ENCODE results near the gene PGBD1.

DNA sequence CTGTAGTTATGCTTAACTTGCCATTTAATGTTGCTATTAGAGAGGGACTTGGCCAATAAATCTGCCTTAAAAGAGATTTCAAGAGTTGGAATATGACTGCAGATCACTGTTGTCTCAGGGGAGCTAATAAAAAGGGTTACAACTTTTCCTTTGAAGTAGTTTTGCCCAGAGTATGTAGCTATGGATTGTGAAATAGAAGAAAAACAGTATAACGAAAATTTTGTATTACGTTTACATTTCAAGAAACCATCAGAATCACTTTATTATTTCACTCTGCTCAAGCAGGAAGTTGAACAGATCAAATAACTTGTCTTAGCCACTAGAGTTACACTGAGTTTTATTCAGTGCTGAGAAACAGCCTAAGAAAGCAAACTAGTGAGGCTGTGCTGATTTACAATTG, 17.4 kb upstream of the PGBD1 start:
- TF ChIP-seq, protein P1, sequence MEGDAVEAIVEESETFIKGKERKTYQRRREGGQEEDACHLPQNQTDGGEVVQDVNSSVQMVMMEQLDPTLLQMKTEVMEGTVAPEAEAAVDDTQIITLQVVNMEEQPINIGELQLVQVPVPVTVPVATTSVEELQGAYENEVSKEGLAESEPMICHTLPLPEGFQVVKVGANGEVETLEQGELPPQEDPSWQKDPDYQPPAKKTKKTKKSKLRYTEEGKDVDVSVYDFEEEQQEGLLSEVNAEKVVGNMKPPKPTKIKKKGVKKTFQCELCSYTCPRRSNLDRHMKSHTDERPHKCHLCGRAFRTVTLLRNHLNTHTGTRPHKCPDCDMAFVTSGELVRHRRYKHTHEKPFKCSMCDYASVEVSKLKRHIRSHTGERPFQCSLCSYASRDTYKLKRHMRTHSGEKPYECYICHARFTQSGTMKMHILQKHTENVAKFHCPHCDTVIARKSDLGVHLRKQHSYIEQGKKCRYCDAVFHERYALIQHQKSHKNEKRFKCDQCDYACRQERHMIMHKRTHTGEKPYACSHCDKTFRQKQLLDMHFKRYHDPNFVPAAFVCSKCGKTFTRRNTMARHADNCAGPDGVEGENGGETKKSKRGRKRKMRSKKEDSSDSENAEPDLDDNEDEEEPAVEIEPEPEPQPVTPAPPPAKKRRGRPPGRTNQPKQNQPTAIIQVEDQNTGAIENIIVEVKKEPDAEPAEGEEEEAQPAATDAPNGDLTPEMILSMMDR (IDR thresholded peaks at IDR 0.05; ENCODE audit: extremely low read depth in 1 of 2, insufficient read depth in 1 of 2, low read depth in 1 of 2, low read length in 2 of 2), result no peak
- TF ChIP-seq POLR2AphosphoS5 (IDR thresholded peaks at IDR 0.05; ENCODE audit: insufficient read depth, low read depth, low read length) (no peak), MYC (IDR thresholded peaks at IDR 0.05; ENCODE audit: low read depth, low read length) (no peak), POLR2A (IDR thresholded peaks at IDR 0.05; ENCODE audit: low read depth, low read length) (no peak), EZH2 (IDR thresholded peaks at IDR 0.05; ENCODE audit: borderline replicate concordance, low read depth, low read length, severe bottlenecking) (no peak), JUN (IDR thresholded peaks at IDR 0.05; ENCODE audit: borderline replicate concordance, insufficient read depth, insufficient read length, low read depth) (no peak), GATA2 (IDR thresholded peaks at IDR 0.05; ENCODE audit: insufficient read depth, insufficient read length, low read depth, low read length) (no peak)
- TF ChIP-seq, protein P2, sequence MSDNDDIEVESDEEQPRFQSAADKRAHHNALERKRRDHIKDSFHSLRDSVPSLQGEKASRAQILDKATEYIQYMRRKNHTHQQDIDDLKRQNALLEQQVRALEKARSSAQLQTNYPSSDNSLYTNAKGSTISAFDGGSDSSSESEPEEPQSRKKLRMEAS (IDR thresholded peaks at IDR 0.05; ENCODE audit: insufficient read depth, insufficient read length), result no peak
